Measurements from ENCODE around the gene NHSL2. TPM values are rescaled to one million over a fixed set of nuclear protein-coding genes. Genes with fewer than 3 reads are reported as not detected.
A peak's percentile ranks its signal among the peaks of the same experiment; 100 is the strongest.

The NHSL2 gene
- total RNA-seq, 4 donors from 2014 or later: 1.6 to 6.0 (median 3.6) TPM

DNA sequence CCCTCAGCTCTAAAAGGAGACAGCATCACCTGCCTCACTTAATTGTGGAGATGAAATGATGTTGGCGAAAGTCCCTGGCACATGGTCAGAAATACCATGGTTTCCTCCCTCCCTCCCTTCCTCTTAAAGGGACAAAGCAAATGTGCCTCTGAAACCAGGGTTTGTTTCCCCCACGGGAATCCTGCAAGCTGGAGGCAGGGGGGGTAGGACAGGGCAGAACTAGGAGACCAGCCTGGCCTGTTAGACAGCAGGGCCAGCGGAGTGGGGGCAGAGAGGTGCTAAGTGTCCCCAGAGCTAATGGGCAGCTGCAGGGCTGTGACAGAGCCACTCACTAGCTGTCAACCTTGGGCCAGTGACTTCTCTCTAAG is 215.4 kb downstream of the NHSL2 start:
- Histone ChIP-seq H3K4me1 (peaks cover 3 to 28% (median 8%) of the 10 kb centered on the region in 4 donors), H3K27ac (peak overlapping the region; percentile 35 to 63 (median 52)), H3K9me3 (no peaks in the 10 kb centered on the region), H3K4me3 (no peak overlapping the region), H3K36me3 (no peaks in the 10 kb centered on the region), H3K27me3 (peaks cover 5% of the 10 kb centered on the region)
- no peak for TF ChIP-seq POLR2AphosphoS5 (IDR thresholded peaks at IDR 0.05)
- TF ChIP-seq EP300 (IDR thresholded peaks at IDR 0.05; ENCODE audit: low read depth): no peak
- TF ChIP-seq, protein P1, sequence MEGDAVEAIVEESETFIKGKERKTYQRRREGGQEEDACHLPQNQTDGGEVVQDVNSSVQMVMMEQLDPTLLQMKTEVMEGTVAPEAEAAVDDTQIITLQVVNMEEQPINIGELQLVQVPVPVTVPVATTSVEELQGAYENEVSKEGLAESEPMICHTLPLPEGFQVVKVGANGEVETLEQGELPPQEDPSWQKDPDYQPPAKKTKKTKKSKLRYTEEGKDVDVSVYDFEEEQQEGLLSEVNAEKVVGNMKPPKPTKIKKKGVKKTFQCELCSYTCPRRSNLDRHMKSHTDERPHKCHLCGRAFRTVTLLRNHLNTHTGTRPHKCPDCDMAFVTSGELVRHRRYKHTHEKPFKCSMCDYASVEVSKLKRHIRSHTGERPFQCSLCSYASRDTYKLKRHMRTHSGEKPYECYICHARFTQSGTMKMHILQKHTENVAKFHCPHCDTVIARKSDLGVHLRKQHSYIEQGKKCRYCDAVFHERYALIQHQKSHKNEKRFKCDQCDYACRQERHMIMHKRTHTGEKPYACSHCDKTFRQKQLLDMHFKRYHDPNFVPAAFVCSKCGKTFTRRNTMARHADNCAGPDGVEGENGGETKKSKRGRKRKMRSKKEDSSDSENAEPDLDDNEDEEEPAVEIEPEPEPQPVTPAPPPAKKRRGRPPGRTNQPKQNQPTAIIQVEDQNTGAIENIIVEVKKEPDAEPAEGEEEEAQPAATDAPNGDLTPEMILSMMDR (IDR thresholded peaks at IDR 0.05): no peak
- TF ChIP-seq POLR2A (IDR thresholded peaks at IDR 0.05): no peak
- no peak for DNase-seq
- 49% methylated on average over 3 of the region's 3 CpGs; no CpG with 5 or more reads in 1 of the 2 donors for WGBS, 2 donors (ENCODE audit: low coverage in 1 of 2)
- intact Hi-C loops (cut with DNase I; ENCODE audit: low total_unique reads): no loop called here
- in situ Hi-C loops (cut with MboI; ENCODE audit: low pct_ligation_motif_present in 1 of 4, low pct_unique_long_range_greater_than_20kb in 1 of 4, low sequenced_read_pairs in 3 of 4): loop anchor here (5.0 to 25.0 kb wide), 4 partner anchors 101 to 124 kb away; no protein-coding TSS in a partner anchor

DNA sequence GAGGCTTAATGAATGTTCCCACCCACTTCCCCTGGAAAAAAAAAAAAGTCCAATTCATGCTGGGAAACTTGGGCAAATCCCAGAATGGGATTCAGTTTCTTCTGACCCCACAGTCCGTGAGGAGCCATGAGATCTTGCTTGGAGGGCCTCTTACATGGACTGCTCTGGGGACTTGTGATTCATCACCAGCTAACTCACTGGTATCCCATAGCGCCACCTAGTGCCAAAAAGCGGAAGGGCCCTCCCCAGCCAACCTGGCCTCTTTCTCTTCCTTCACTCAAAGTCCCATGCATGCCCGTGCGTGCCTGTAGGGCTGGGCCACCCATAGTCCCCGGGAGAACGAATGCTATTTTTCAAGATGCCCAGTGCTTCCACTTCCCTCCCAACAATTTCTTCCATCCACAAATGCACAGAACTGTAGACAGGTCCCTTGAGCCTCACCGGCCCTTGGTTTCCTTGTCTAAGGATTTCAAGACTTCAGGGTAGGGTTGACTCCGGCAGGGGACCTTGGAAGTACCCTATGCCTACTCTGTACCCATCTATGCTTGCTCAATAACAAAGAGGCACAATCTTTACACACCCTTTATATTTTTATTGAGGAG is 216.0 kb downstream of the NHSL2 start:
- no peak overlapping the region for H3K4me3 ChIP-seq
- DNase-seq: peak; percentile 87
- H3K9me3 ChIP-seq: no peaks in the 10 kb centered on the region
- 19% methylated on average over 9 of the region's 9 CpGs; no CpG with 5 or more reads in 1 of the 2 donors for WGBS, 2 donors (ENCODE audit: low coverage in 1 of 2)
- intact Hi-C loops (cut with DNase I; ENCODE audit: low total_unique reads) (no loop called here), in situ Hi-C loops (cut with MboI; ENCODE audit: low pct_ligation_motif_present in 1 of 4, low pct_unique_long_range_greater_than_20kb in 1 of 4, low sequenced_read_pairs in 3 of 4) (loop anchor here (5.0 to 25.0 kb wide), 4 partner anchors 102 to 124 kb away; no protein-coding TSS in a partner anchor)
- H3K36me3 ChIP-seq: no peaks in the 10 kb centered on the region
- peaks cover 3 to 24% (median 4%) of the 10 kb centered on the region in 4 donors for H3K4me1 ChIP-seq
- peaks cover 10% of the 10 kb centered on the region for H3K27me3 ChIP-seq
- peak overlapping the region; percentile 35 to 63 (median 52) for H3K27ac ChIP-seq
- TF ChIP-seq POLR2AphosphoS5 (IDR thresholded peaks at IDR 0.05): no peak
- TF ChIP-seq, protein P1 (IDR thresholded peaks at IDR 0.05): peak; percentile 71 to 78 (median 73)

- no peak overlapping the region for H3K4me3 ChIP-seq
- H3K27me3 ChIP-seq: peaks cover 10% of the 10 kb centered on the region
- TF ChIP-seq, protein P1 (IDR thresholded peaks at IDR 0.05): no peak
- no peak for TF ChIP-seq POLR2A (IDR thresholded peaks at IDR 0.05)
- no peak for TF ChIP-seq POLR2AphosphoS5 (IDR thresholded peaks at IDR 0.05)
- TF ChIP-seq EP300 (IDR thresholded peaks at IDR 0.05; ENCODE audit: low read depth): no peak
- H3K27ac ChIP-seq: no peak overlapping the region
- H3K9me3 ChIP-seq: no peaks in the 10 kb centered on the region
- no peak for DNase-seq
- 59% methylated on average over 3 of the region's 3 CpGs; no CpG with 5 or more reads in 1 of the 2 donors for WGBS, 2 donors (ENCODE audit: low coverage in 1 of 2)
- in situ Hi-C loops (cut with MboI; ENCODE audit: low pct_ligation_motif_present in 1 of 4, low pct_unique_long_range_greater_than_20kb in 1 of 4, low sequenced_read_pairs in 3 of 4): loop anchor here (5.0 to 25.0 kb wide), 4 partner anchors 103 to 125 kb away; no protein-coding TSS in a partner anchor
- H3K4me1 ChIP-seq: peaks cover 3 to 25% (median 4%) of the 10 kb centered on the region in 4 donors
- no peaks in the 10 kb centered on the region for H3K36me3 ChIP-seq
- intact Hi-C loops (cut with DNase I; ENCODE audit: low total_unique reads): no loop called here
Measured at GRCh38 chrX:72127332-72127731, 216.7 kb downstream of the NHSL2 start.

- Histone ChIP-seq H3K27me3 (peaks cover 10% of the 10 kb centered on the region), H3K4me3 (no peak overlapping the region), H3K9me3 (no peaks in the 10 kb centered on the region), H3K4me1 (peaks cover 3 to 26% (median 4%) of the 10 kb centered on the region in 4 donors), H3K27ac (no peak overlapping the region), H3K36me3 (no peaks in the 10 kb centered on the region)
- WGBS, 2 donors (ENCODE audit: low coverage in 1 of 2): 70% methylated on average over 4 of the region's 4 CpGs; no CpG with 5 or more reads in 1 of the 2 donors
- intact Hi-C loops (cut with DNase I; ENCODE audit: low total_unique reads) (loop anchor here (2.0 kb wide), 1 partner anchor 110 kb away; no protein-coding TSS in a partner anchor), in situ Hi-C loops (cut with MboI; ENCODE audit: low pct_ligation_motif_present in 1 of 4, low pct_unique_long_range_greater_than_20kb in 1 of 4, low sequenced_read_pairs in 3 of 4) (loop anchor here (5.0 to 25.0 kb wide), 4 partner anchors 104 to 126 kb away; no protein-coding TSS in a partner anchor)
- TF ChIP-seq POLR2AphosphoS5 (IDR thresholded peaks at IDR 0.05) (no peak), POLR2A (IDR thresholded peaks at IDR 0.05) (no peak), EP300 (IDR thresholded peaks at IDR 0.05; ENCODE audit: low read depth) (no peak)
- TF ChIP-seq, protein P1 (IDR thresholded peaks at IDR 0.05): no peak
- no peak for DNase-seq
Measured at GRCh38 chrX:72128183-72128834, 217.7 kb downstream of the NHSL2 start.
